ENCODE measurements around the gene TRIM62. TPM values are rescaled to one million over a fixed set of nuclear protein-coding genes. Genes with fewer than 3 reads are reported as not detected.

Gene TRIM62
- total RNA-seq, 4 donors from 2014 or later: 4.6 to 52.0 (median 5.8) TPM

- intact Hi-C loops (cut with DNase I; ENCODE audit: low total_unique reads): no loop called here
- Histone ChIP-seq H3K27me3 (no peaks in the 10 kb centered on the region), H3K36me3 (no peaks in the 10 kb centered on the region), H3K27ac (no peak overlapping the region), H3K4me1 (no peaks in the 10 kb centered on the region), H3K4me3 (no peak overlapping the region), H3K9me3 (no peaks in the 10 kb centered on the region)
- TF ChIP-seq CTCF (IDR thresholded peaks at IDR 0.05) (no peak), POLR2A (IDR thresholded peaks at IDR 0.05) (no peak), EP300 (IDR thresholded peaks at IDR 0.05; ENCODE audit: low read depth) (no peak), POLR2AphosphoS5 (IDR thresholded peaks at IDR 0.05) (no peak)
- in situ Hi-C loops (cut with MboI; ENCODE audit: low pct_ligation_motif_present in 1 of 4, low pct_unique_long_range_greater_than_20kb in 1 of 4, low sequenced_read_pairs in 3 of 4): no loop called here
- DNase-seq: no peak
- WGBS, 2 donors (ENCODE audit: low coverage in 1 of 2): 75 to 100% methylated on average over 1 to 14 of the region's 16 CpGs
Observed at GRCh38 chr1:33119532-33120217, 62.2 kb downstream of the TRIM62 start.

- no peak for DNase-seq
- no peaks in the 10 kb centered on the region for H3K9me3 ChIP-seq
- no peaks in the 10 kb centered on the region for H3K36me3 ChIP-seq
- H3K4me3 ChIP-seq: no peak overlapping the region
- in situ Hi-C loops (cut with MboI; ENCODE audit: low pct_ligation_motif_present in 1 of 4, low pct_unique_long_range_greater_than_20kb in 1 of 4, low sequenced_read_pairs in 3 of 4): no loop called here
- H3K27ac ChIP-seq: no peak overlapping the region
- H3K4me1 ChIP-seq: no peaks in the 10 kb centered on the region
- WGBS, 2 donors (ENCODE audit: low coverage in 1 of 2): 85 to 89% methylated on average over 2 of the region's 2 CpGs
- no peaks in the 10 kb centered on the region for H3K27me3 ChIP-seq
- intact Hi-C loops (cut with DNase I; ENCODE audit: low total_unique reads): no loop called here
- TF ChIP-seq CTCF (IDR thresholded peaks at IDR 0.05): no peak
- TF ChIP-seq POLR2A (IDR thresholded peaks at IDR 0.05): no peak
- TF ChIP-seq EP300 (IDR thresholded peaks at IDR 0.05; ENCODE audit: low read depth): no peak
- TF ChIP-seq POLR2AphosphoS5 (IDR thresholded peaks at IDR 0.05): no peak
Observed at GRCh38 chr1:33119050-33119449, 62.8 kb downstream of the TRIM62 start.

GRCh38 chr1:33118274-33118673 lies 63.6 kb downstream of the TRIM62 start:
- no peaks in the 10 kb centered on the region for H3K9me3 ChIP-seq
- TF ChIP-seq POLR2A (IDR thresholded peaks at IDR 0.05) (no peak), POLR2AphosphoS5 (IDR thresholded peaks at IDR 0.05) (no peak), CTCF (IDR thresholded peaks at IDR 0.05) (no peak), EP300 (IDR thresholded peaks at IDR 0.05; ENCODE audit: low read depth) (no peak)
- 91% methylated on average over 4 of the region's 4 CpGs; no CpG with 5 or more reads in 1 of the 2 donors for WGBS, 2 donors (ENCODE audit: low coverage in 1 of 2)
- no peaks in the 10 kb centered on the region for H3K27me3 ChIP-seq
- H3K4me3 ChIP-seq: no peak overlapping the region
- intact Hi-C loops (cut with DNase I; ENCODE audit: low total_unique reads) (no loop called here), in situ Hi-C loops (cut with MboI; ENCODE audit: low pct_ligation_motif_present in 1 of 4, low pct_unique_long_range_greater_than_20kb in 1 of 4, low sequenced_read_pairs in 3 of 4) (no loop called here)
- H3K4me1 ChIP-seq: no peaks in the 10 kb centered on the region
- no peak overlapping the region for H3K27ac ChIP-seq
- H3K36me3 ChIP-seq: no peaks in the 10 kb centered on the region
- no peak for DNase-seq

- in situ Hi-C loops (cut with MboI; ENCODE audit: low pct_ligation_motif_present in 1 of 4, low pct_unique_long_range_greater_than_20kb in 1 of 4, low sequenced_read_pairs in 3 of 4): no loop called here
- no peak overlapping the region for H3K27ac ChIP-seq
- intact Hi-C loops (cut with DNase I; ENCODE audit: low total_unique reads): no loop called here
- TF ChIP-seq POLR2AphosphoS5 (IDR thresholded peaks at IDR 0.05): no peak
- no peak for TF ChIP-seq POLR2A (IDR thresholded peaks at IDR 0.05)
- TF ChIP-seq EP300 (IDR thresholded peaks at IDR 0.05; ENCODE audit: low read depth): no peak
- TF ChIP-seq CTCF (IDR thresholded peaks at IDR 0.05): no peak
- H3K9me3 ChIP-seq: no peaks in the 10 kb centered on the region
- no peaks in the 10 kb centered on the region for H3K4me1 ChIP-seq
- no peaks in the 10 kb centered on the region for H3K27me3 ChIP-seq
- no peaks in the 10 kb centered on the region for H3K36me3 ChIP-seq
- WGBS, 2 donors (ENCODE audit: low coverage in 1 of 2): 90 to 93% methylated on average over 5 to 10 of the region's 13 CpGs
- no peak for DNase-seq
- no peak overlapping the region for H3K4me3 ChIP-seq
Observed at GRCh38 chr1:33117440-33118085, 64.3 kb downstream of the TRIM62 start.
